Neural progenitor cell (in vitro differentiated cells): ENCODE results near the gene NKAIN2. TPM values are rescaled to one million over a fixed set of nuclear protein-coding genes. Genes with fewer than 3 reads are reported as not detected.

Source experiments
- DNase-seq: peaks from one replicate; pipeline ENCODE4 v3.0.0-alpha.2; 2016; ENCODE audit warnings: low spot score
- H2AFZ ChIP-seq: fragments of 200-600 bp; sonication (generic); replicated peaks from 2 replicates; pipeline ENCODE4 v1.6.1; 2016; ENCODE audit warnings: antibody characterized with exemption
- H3F3A ChIP-seq: fragments of 200-600 bp; sonication (generic); 2 replicates; pipeline ENCODE4 v1.6.1; 2016; ENCODE audit warnings: antibody characterized with exemption, low read depth
- H3K27ac ChIP-seq: fragments of 200-600 bp; sonication (generic); 2 replicates; pipeline ENCODE4 v1.5.1; 2016; ENCODE audit warnings: mild to moderate bottlenecking
- H3K27me3 ChIP-seq: fragments of 200-600 bp; sonication (generic); 2 replicates; pipeline ENCODE4 v1.6.1; 2016; ENCODE audit warnings: mild to moderate bottlenecking, moderate library complexity
- H3K36me3 ChIP-seq: fragments of 200-600 bp; sonication (generic); 2 replicates; pipeline ENCODE4 v1.5.1; 2016
- H3K4me1 ChIP-seq: fragments of 200-600 bp; sonication (generic); 2 replicates; pipeline ENCODE4 v1.6.1; 2016; ENCODE audit warnings: mixed run types
- H3K4me2 ChIP-seq: fragments of 200-600 bp; sonication (generic); 2 replicates; pipeline ENCODE4 v1.6.1; 2016
- H3K4me3 ChIP-seq: fragments of 200-600 bp; sonication (generic); 2 replicates; pipeline ENCODE4 v1.5.1; 2016
- H3K79me2 ChIP-seq: fragments of 200-600 bp; sonication (generic); 2 replicates; pipeline ENCODE4 v1.6.1; 2016; ENCODE audit warnings: low read depth
- H3K9ac ChIP-seq: fragments of 200-600 bp; sonication (generic); 2 replicates; pipeline ENCODE4 v1.6.1; 2016
- H3K9me3 ChIP-seq: fragments of 200-600 bp; sonication (generic); 2 replicates; pipeline ENCODE4 v1.5.1; 2016; ENCODE audit warnings: low read depth
- H4K20me1 ChIP-seq: fragments of 200-600 bp; sonication (generic); 2 replicates; pipeline ENCODE4 v1.6.1; 2016; ENCODE audit warnings: low read depth
- H3K27ac Mint-ChIP-seq: 3 replicates; pipeline ENCODE4 v1.8.0; 2021; ENCODE audit warnings: mixed read lengths
- H3K27me3 Mint-ChIP-seq: 2 replicates; pipeline ENCODE4 v1.8.0; 2022; ENCODE audit warnings: low read depth, mild to moderate bottlenecking, inconsistent platforms, moderate library complexity, mixed read lengths; ENCODE audit not compliant: insufficient read depth
- H3K36me3 Mint-ChIP-seq: 3 replicates; pipeline ENCODE4 v1.8.0; 2021; ENCODE audit warnings: mixed read lengths
- H3K4me1 Mint-ChIP-seq: 3 replicates; pipeline ENCODE4 v1.8.0; 2021; ENCODE audit warnings: mixed read lengths
- H3K4me3 Mint-ChIP-seq: 3 replicates; pipeline ENCODE4 v1.8.0; 2021; ENCODE audit warnings: mild to moderate bottlenecking, moderate library complexity, mixed read lengths
- H3K9me3 Mint-ChIP-seq: 3 replicates; pipeline ENCODE4 v1.8.0; 2020; ENCODE audit warnings: mixed read lengths
- CTCF ChIP-seq: fragments of 200-600 bp; sonication (generic); IDR thresholded peaks from 2 replicates; pipeline ENCODE4 v1.5.1; 2017; ENCODE audit warnings: antibody characterized with exemption, mild to moderate bottlenecking
- EZH2 ChIP-seq: fragments of 200-600 bp; sonication (generic); IDR thresholded peaks from 2 replicates; pipeline ENCODE4 v1.6.1; 2017; ENCODE audit warnings: antibody characterized with exemption, mild to moderate bottlenecking, moderate library complexity
- EZH2phosphoT487 ChIP-seq: fragments of 200-600 bp; sonication (generic); IDR thresholded peaks from 2 replicates; pipeline ENCODE4 v1.6.1; 2017; ENCODE audit warnings: antibody characterized with exemption
- total RNA-seq: library from RNA; depleted of rRNA; stranded (reverse); fragments of >200 nt; gene quantifications from 2 replicates; pipeline ENCODE4 v1.2.3, GENCODE V29; 2015; ENCODE audit warnings: low replicate concordance

Gene NKAIN2
- total RNA-seq, 1 donor from 2014 or later = 0.45 TPM

DNA sequence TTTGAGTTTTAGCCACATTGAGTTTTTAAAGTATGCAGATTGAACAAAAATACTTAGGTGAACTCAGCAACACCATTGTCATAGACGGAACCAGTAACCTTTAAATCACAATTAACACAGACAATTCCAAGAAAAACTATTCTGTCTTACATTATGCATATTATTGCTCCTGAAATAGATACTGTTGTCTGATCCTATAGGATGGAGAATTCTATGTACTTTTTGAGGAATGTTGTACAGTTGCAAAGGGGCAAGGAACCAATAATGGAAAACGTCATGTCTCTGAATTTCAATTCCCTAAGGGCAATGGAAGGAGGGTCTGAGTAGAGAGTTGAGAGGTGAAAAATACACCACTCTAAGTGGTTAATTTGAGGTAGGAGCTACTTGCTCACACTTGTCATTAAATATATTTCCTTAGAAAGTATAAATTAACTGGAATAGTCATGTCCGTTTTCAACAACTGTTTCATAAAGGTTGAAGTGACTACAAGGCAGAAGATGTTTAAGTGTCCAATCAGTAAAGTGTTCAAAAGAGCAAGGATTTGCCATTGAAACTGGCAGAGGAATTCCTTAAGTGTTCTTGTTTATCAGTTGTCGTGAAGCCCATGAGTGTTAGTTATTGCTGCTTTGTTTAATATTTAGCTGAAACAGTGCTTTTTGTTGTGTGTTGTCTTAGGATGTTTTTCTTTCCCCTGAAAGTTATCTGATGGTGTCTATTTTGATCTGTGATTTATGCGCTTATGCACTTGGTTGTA, 1.3 kb downstream of the NKAIN2 start:
- H3K27me3 Mint-ChIP-seq = peaks cover 10% of the 10 kb centered on the region
- H3K4me2 ChIP-seq = no peak overlapping the region
- no peaks in the 10 kb centered on the region for H3K9me3 ChIP-seq
- no peaks in the 10 kb centered on the region for H3K79me2 ChIP-seq
- H3K4me3 ChIP-seq = no peak overlapping the region
- no peaks in the 10 kb centered on the region for H3K36me3 Mint-ChIP-seq
- peak overlapping the region; percentile 91 for H3K4me3 Mint-ChIP-seq
- H3F3A ChIP-seq = peaks cover 8% of the 10 kb centered on the region
- no peak overlapping the region for H2AFZ ChIP-seq
- H3K27ac ChIP-seq = no peak overlapping the region
- no peak overlapping the region for H3K27ac Mint-ChIP-seq
- peaks cover 5% of the 10 kb centered on the region for H3K4me1 ChIP-seq
- no peaks in the 10 kb centered on the region for H4K20me1 ChIP-seq
- DNase-seq = no peak
- H3K9me3 Mint-ChIP-seq = no peaks in the 10 kb centered on the region
- no peak overlapping the region for H3K9ac ChIP-seq
- TF ChIP-seq EZH2phosphoT487 (no peak), CTCF (no peak), EZH2 (no peak)
- H3K27me3 ChIP-seq = peaks cover 89% of the 10 kb centered on the region
- H3K36me3 ChIP-seq = no peaks in the 10 kb centered on the region
- peaks cover 16% of the 10 kb centered on the region for H3K4me1 Mint-ChIP-seq

GRCh38 chr6:123805921-123806320, 2.3 kb downstream of the NKAIN2 start:
- Histone ChIP-seq H3K4me2 (no peak overlapping the region), H3K9me3 (no peaks in the 10 kb centered on the region), H3K27ac (no peak overlapping the region), H3K9ac (no peak overlapping the region), H4K20me1 (no peaks in the 10 kb centered on the region), H3F3A (peaks cover 8% of the 10 kb centered on the region), H3K4me3 (no peak overlapping the region), H3K4me1 (peaks cover 5% of the 10 kb centered on the region), H3K36me3 (no peaks in the 10 kb centered on the region), H3K79me2 (no peaks in the 10 kb centered on the region), H3K27me3 (peaks cover 79% of the 10 kb centered on the region), H2AFZ (no peak overlapping the region)
- H3K27ac Mint-ChIP-seq = no peak overlapping the region
- H3K27me3 Mint-ChIP-seq = peaks cover 10% of the 10 kb centered on the region
- H3K4me1 Mint-ChIP-seq = peaks cover 16% of the 10 kb centered on the region
- DNase-seq = no peak
- no peaks in the 10 kb centered on the region for H3K36me3 Mint-ChIP-seq
- no peaks in the 10 kb centered on the region for H3K9me3 Mint-ChIP-seq
- no peak overlapping the region for H3K4me3 Mint-ChIP-seq
- TF ChIP-seq EZH2 = no peak
- TF ChIP-seq CTCF = no peak
- no peak for TF ChIP-seq EZH2phosphoT487

DNA sequence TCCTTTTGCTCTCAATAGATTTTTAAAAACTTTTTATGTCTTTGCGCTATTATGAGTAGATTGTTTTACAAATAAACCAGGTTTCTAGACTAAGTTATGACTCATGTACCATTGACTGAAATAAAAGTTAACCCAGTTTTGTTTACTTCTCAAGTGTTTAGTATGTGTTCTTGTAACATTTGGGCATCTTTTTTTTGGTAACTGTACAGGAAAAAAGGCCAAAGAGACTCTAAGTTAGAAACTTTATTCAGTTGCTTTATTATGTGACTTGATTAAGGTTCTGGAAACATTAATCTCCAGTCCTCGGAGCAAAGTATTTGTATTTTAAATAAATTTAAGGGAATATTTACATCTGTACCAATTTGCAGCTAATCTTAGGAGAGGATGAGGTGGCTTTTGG, 2.9 kb downstream of the NKAIN2 start:
- Mint-ChIP-seq H3K27ac (no peak overlapping the region), H3K4me3 (no peak overlapping the region), H3K36me3 (no peaks in the 10 kb centered on the region), H3K4me1 (peaks cover 21% of the 10 kb centered on the region), H3K27me3 (peaks cover 10% of the 10 kb centered on the region), H3K9me3 (no peaks in the 10 kb centered on the region)
- no peak for DNase-seq
- Histone ChIP-seq H3K79me2 (no peaks in the 10 kb centered on the region), H2AFZ (no peak overlapping the region), H3K36me3 (no peaks in the 10 kb centered on the region), H3K27ac (no peak overlapping the region), H3K4me2 (no peak overlapping the region), H3K27me3 (peaks cover 73% of the 10 kb centered on the region), H3F3A (peaks cover 8% of the 10 kb centered on the region), H3K9me3 (no peaks in the 10 kb centered on the region), H3K4me1 (peaks cover 5% of the 10 kb centered on the region), H3K4me3 (no peak overlapping the region), H3K9ac (no peak overlapping the region), H4K20me1 (no peaks in the 10 kb centered on the region)
- TF ChIP-seq EZH2 = no peak
- TF ChIP-seq EZH2phosphoT487 = no peak
- no peak for TF ChIP-seq CTCF
